ENCODE results near the gene SMIM28.
"Not testable (repeated sequence)": the region's sequence is repeated elsewhere in the genome, so short reads cannot be mapped to it uniquely, and the experiment has no call there.

The SMIM28 gene

GRCh38 chr6:138377844-138378243, at the start of gene SMIM28:
TSS of gene SMIM28 (plus strand) at chr6:138377905. CDS start at chr6:138378073, 168 bp downstream.
- no peak for DNase-seq (ENCODE audit: low read depth)

- DNase-seq (ENCODE audit: low read depth) = no peak
These were observed 49.5 kb upstream of the SMIM28 start for GRCh38 chr6:138328210-138328609.

GRCh38 chr6:138330763-138331162, 46.9 kb upstream of the SMIM28 start:
- DNase-seq (ENCODE audit: low read depth) = no peak

- DNase-seq (ENCODE audit: low read depth) = no peak
These were observed 46.3 kb upstream of the SMIM28 start for GRCh38 chr6:138331444-138331843.

- no peak for DNase-seq (ENCODE audit: low read depth)
These were observed 45.7 kb upstream of the SMIM28 start for GRCh38 chr6:138331984-138332383.

- DNase-seq (ENCODE audit: low read depth) = no peak
These were observed 43.7 kb upstream of the SMIM28 start for GRCh38 chr6:138334000-138334399.

GRCh38 chr6:138334963-138335362, 42.7 kb upstream of the SMIM28 start:
- no peak for DNase-seq (ENCODE audit: low read depth)

GRCh38 chr6:138336221-138336620, 41.5 kb upstream of the SMIM28 start:
- DNase-seq (ENCODE audit: low read depth) = no peak

- DNase-seq (ENCODE audit: low read depth) = no peak
These were observed 40.6 kb upstream of the SMIM28 start for GRCh38 chr6:138337076-138337475.

GRCh38 chr6:138339024-138339423, 38.7 kb upstream of the SMIM28 start:
- DNase-seq (ENCODE audit: low read depth) = no peak

- DNase-seq (ENCODE audit: low read depth) = no peak
These were observed 36.5 kb upstream of the SMIM28 start for GRCh38 chr6:138341176-138341575.

- DNase-seq (ENCODE audit: low read depth) = no peak
These were observed 34.6 kb upstream of the SMIM28 start for GRCh38 chr6:138343112-138343511.

- no peak for DNase-seq (ENCODE audit: low read depth)
These were observed 32.0 kb upstream of the SMIM28 start for GRCh38 chr6:138345565-138346285.

GRCh38 chr6:138346302-138347195, 31.2 kb upstream of the SMIM28 start:
- DNase-seq (ENCODE audit: low read depth) = no peak

- DNase-seq (ENCODE audit: low read depth) = no peak
These were observed 29.8 kb upstream of the SMIM28 start for GRCh38 chr6:138347864-138348263.

- no peak for DNase-seq (ENCODE audit: low read depth)
These were observed 27.8 kb upstream of the SMIM28 start for GRCh38 chr6:138349891-138350290.

GRCh38 chr6:138357928-138358327, 19.8 kb upstream of the SMIM28 start:
- DNase-seq (ENCODE audit: low read depth) = no peak

GRCh38 chr6:138368684-138369083, 9.0 kb upstream of the SMIM28 start:
- DNase-seq (ENCODE audit: low read depth) = not testable (repeated sequence)

- DNase-seq (ENCODE audit: low read depth) = no peak
These were observed 6.9 kb upstream of the SMIM28 start for GRCh38 chr6:138370631-138371451.

GRCh38 chr6:138371452-138371711, 6.3 kb upstream of the SMIM28 start:
- no peak for DNase-seq (ENCODE audit: low read depth)

- DNase-seq (ENCODE audit: low read depth) = no peak
These were observed 6.0 kb upstream of the SMIM28 start for GRCh38 chr6:138371720-138372119.

GRCh38 chr6:138372711-138373463, 4.8 kb upstream of the SMIM28 start:
- DNase-seq (ENCODE audit: low read depth) = no peak

Data from activated T-helper 1 cell treated with Interleukin-2 at 50 U/mL for 16 hours (primary cell).